Measurements from ENCODE around the gene MED27.
A peak's percentile ranks its signal among the peaks of the same experiment; 100 is the strongest.

The MED27 gene

DNA sequence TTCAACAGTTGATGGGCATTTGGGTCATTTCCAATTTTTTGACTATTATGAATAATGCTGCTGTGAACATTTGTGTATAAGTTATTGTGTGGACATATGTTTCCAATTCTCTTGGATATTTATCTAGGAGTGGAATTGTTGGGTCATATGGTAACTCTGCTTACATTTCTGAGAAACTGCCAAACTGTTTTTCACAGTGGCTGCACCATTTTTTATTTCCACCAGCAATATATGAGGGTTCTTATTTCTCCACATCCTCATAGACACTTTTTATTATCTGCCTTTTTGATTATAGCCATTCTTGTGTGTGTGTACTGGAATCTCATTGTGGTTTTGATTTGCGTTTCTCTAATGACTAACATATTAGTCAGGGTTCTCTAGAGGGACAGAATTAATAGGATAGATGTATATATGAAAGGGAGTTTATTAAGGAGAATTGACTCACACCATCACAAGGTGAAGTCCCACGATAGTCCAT is 14.7 kb upstream of the MED27 start:
- no peak overlapping the region for H3K4me3 ChIP-seq (ENCODE audit: low read length)
- TF ChIP-seq ZNF274 (IDR thresholded peaks at IDR 0.05; ENCODE audit: low read depth, low read length): no peak

DNA sequence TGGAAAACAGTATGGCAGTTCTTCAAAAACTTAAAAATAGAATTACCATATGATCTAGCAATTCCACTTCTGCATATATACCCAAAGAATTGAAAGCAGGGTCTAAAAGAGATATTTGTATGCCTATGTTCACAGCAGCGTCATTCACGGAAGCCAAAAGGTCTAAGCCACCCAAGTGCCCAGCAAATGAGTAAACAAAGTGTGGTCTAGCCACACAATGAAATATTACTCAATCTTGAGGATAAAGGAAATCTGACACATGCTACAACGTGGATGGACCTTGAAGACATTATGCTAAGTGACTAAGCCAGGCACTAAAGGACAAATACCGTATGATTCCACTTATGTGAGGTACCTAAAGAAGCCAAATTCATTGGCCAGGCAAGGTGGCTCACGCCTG is 11.1 kb upstream of the MED27 start:
- no peak for TF ChIP-seq ZNF274 (IDR thresholded peaks at IDR 0.05; ENCODE audit: low read depth, low read length)
- H3K4me3 ChIP-seq (ENCODE audit: low read length): no peak overlapping the region

DNA sequence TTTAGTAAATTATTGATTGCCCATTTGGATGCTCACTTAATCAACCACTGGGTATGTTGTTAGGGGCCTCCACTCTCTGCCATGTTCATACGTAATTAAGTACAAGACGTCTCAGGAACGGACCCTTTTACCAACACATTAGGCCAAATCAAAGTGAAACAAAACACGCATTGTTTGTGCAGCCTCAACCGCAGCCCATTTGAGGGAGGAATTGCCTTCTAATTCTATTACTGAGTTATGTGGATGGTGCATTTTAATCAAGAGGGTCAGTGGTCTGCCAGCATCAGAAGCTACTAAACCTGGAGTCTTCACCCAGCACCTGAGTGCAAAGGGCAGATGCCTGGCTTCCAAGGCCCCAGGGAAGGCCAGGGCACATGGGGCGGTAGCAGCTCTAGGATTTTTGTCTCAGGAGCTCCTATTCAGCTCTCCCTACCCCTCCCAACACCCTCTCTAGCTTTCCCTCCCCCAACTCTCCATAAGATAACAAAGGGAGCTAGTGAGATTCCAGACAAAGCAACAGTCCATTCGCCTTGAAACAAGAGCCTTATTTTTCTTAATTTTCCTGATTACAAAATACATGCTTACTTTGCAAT is 7.9 kb upstream of the MED27 start:
- no peak overlapping the region for H3K4me3 ChIP-seq (ENCODE audit: low read length)
- TF ChIP-seq ZNF274 (IDR thresholded peaks at IDR 0.05; ENCODE audit: low read depth, low read length): no peak

DNA sequence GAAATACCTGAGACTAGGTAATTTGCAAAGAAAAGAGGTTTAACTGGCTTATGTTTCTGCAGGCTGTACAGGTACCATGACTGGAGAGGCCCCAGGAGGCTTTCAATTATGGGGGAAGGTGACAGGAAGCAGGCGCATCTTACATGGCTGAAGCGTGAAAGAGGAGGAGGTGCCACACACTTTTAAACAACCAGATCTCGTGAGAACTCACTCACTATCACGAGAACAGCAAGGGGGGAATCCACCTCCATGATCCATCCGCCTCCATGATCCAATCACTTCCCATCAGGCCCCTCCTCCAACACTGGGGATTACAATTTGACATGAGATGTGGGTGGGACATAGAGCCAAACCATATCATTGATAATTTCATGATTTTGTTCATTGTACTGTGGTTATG is 2.5 kb upstream of the MED27 start:
- no peak for TF ChIP-seq ZNF274 (IDR thresholded peaks at IDR 0.05; ENCODE audit: low read depth, low read length)
- H3K4me3 ChIP-seq (ENCODE audit: low read length): no peak overlapping the region

DNA sequence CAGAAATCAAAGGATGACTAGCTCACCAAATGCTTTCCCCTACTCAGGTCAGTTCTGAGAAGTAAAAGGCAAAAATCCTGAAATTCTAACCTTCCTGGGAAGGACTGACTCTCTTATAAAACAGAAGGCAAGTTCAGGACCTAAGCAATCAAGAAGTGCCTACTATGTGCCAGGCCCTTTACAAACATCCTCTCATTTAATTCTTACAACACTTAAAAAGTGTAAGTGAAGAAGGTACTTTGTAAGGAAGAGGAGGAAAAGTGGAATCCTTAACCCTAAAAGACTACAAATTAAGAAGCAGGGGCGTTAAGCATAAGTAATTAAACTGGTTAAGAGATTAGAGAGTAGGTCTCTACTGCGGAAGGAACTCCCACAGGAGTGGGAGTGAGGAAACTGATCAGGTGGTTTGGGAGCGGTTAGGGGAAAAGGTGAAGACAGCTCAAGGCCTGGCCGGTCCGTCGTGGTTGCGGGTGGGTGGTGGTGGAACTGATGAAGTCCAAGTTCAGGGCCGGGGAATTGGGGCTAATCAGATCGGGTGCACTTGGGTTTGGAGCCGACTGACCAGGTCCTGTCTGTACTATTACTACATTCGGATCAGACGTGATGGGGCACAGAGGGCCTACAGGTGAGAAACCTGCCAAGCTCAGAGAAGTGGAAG is 839 bp downstream of the MED27 start:
- no peak for TF ChIP-seq ZNF274 (IDR thresholded peaks at IDR 0.05; ENCODE audit: low read depth, low read length)
- H3K4me3 ChIP-seq (ENCODE audit: low read length): peak overlapping the region; percentile 81

DNA sequence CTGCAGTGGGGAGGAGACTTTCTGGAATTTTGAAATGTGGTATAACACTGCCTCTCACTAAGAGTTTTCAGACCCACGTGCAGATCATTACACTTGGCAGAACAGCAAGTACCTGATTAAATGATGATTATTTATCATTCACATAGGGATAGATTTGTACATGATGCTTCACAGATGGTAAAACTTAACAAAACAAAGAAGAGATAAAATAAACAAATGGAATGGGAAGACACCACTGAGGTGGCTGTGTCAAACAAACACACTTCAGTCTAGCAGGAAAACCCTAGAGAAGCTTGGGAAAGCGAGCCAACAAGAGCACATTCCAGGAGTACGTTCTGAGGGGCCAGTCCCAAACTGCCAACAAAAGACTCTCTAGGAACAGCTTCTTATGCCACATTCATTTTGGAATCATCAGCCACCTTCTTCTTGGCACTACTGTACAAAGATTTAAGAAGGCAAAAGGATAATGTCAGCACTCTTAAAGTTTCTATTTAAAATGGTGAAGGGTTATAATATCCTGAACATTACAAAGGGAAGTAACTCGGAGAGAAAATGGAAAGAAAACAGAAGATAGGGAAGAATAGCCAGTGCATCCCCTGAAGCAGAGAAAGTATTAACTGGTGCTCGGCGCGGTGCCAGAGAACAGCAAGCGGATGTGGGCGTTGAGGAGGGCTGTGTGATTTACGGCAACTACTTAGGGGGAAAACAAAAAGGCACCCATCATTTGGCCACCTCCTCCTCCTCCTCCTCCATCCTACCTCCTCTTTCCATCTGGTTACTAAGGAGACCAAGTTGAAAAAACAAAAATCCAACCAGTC is 1.6 kb downstream of the MED27 start:
- peak overlapping the region; percentile 81 for H3K4me3 ChIP-seq (ENCODE audit: low read length)
- no peak for TF ChIP-seq ZNF274 (IDR thresholded peaks at IDR 0.05; ENCODE audit: low read depth, low read length)

DNA sequence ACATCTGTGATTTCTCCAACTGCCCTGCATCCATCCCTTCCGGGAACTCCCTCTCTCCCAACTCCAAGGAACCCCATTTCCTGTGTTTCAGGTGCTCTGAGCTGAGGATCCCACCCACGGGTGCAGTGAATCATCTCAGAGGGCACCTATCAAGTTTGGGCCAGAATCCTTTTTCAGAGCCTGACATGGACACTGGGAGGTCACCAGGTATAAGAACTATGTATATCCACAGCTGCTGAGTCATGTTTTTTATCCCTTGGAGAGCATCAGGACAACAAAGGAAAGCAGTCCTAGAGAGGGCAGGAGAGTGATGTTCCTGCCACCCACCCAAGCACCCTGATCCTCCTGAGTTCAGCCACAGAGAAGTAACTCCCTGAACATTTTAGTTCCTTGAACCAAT is 3.8 kb downstream of the MED27 start:
- no peak overlapping the region for H3K4me3 ChIP-seq (ENCODE audit: low read length)
- no peak for TF ChIP-seq ZNF274 (IDR thresholded peaks at IDR 0.05; ENCODE audit: low read depth, low read length)

DNA sequence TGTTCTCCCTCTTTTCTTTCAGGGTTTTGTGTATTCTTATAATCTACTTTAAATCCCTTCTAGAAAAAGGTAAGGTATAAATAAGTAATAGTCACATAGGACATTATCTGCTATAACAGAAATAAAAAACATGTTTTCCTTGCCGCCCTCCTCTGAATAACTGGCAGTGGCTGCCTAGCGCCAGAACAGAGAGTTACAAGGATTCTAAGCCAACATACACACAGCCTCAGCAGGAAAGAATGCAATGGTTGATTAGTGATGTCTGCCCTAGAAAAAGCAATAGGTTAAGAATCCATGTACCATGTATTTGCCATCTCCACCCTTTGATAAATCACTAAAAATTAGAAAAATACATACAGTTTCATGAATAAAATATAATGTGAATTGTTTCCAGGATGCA is 4.9 kb downstream of the MED27 start:
- TF ChIP-seq ZNF274 (IDR thresholded peaks at IDR 0.05; ENCODE audit: low read depth, low read length): no peak

DNA sequence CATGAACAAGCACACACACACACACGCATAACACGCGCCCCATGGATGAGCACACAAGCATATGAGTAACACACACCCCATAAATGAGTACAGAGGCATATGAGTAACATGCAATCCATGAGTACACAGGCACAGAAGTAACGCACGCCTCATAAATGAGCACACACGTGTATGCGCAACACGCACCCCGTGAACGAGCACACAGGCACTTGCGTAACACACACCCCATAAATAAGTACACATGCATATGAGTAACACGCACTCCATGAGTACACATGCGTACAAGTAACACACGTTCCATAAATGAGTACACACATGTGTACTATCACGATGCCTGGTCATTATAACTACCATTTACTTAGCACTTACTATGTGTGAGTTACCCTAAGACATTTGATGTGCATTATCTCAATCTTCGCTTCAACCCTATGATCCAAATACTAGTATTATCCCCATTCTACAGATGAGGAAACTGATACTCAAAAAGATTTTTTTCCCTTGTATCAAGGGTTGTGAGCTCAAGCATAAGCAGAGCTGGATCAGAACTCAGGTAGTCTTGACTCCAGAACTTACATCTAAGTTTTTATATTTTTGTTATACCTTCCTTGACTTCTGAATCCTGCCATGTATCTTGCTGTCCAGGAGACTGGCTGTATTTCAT is 7.7 kb downstream of the MED27 start:
- H3K4me3 ChIP-seq (ENCODE audit: low read length): no peak overlapping the region
- no peak for TF ChIP-seq ZNF274 (IDR thresholded peaks at IDR 0.05; ENCODE audit: low read depth, low read length)

More for the DNA sequence above, 4.9 kb downstream of the MED27 start:
- H3K4me3 ChIP-seq (ENCODE audit: low read length): no peak overlapping the region

DNA sequence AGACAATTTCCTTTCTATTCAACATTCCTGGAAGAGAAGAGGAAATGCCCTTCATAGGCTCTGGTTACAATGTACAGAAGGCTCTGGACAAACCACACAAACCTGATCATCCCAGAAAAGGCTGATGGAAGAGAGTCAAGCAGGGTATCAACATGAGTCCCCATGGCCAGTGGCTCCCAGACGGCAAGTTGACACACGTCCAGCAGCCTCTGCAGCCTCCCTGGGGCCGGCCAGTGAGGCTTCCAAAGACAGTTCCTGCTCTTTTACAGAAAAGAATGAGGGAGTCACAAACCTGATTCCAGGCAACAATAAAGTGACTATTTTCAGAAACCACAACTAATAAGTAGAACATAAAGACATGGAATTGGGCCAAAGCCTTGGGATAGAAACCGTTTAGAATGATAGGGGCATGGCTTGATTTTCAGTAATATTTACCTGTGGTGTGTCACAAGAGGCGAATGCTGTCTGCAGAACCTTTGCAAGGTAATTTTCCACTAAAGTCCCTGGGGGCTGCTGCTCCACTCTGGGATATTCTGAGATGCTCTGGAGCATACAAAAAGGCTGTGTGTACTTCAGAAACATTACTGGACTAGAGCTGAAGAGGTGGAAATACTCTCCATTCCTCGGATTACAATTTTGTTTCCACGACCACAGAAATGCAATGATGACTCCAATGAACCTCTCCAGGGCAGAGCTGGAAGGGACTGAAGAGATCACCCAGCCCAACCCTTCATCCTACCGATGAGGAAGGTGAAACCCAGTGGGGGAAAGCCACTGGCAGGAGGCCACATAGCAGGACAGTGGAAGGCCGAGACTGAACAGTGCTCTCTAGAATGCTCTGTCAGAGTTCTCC is 10.4 kb downstream of the MED27 start:
- H3K4me3 ChIP-seq (ENCODE audit: low read length): no peak overlapping the region
- TF ChIP-seq ZNF274 (IDR thresholded peaks at IDR 0.05; ENCODE audit: low read depth, low read length): no peak

DNA sequence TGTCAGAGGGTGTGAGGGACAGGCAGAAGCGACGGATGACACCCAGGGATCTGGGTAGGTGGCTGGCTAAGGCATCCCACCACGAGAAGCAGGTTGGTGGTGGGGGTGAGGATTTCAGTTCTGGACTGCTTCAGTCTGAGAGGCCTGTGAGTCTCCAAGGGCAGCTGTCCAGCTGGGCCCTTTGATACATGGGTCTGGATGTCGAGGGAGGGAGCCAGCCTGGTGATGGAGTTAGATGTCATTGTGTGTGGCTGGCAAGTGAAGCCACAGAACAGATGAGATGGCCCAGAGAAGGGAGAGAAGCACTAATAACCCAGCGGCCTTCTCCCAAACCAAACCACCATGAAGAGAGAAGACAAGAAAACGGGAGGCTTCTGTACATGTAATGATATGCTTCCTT is 11.1 kb downstream of the MED27 start:
- no peak overlapping the region for H3K4me3 ChIP-seq (ENCODE audit: low read length)
- no peak for TF ChIP-seq ZNF274 (IDR thresholded peaks at IDR 0.05; ENCODE audit: low read depth, low read length)

DNA sequence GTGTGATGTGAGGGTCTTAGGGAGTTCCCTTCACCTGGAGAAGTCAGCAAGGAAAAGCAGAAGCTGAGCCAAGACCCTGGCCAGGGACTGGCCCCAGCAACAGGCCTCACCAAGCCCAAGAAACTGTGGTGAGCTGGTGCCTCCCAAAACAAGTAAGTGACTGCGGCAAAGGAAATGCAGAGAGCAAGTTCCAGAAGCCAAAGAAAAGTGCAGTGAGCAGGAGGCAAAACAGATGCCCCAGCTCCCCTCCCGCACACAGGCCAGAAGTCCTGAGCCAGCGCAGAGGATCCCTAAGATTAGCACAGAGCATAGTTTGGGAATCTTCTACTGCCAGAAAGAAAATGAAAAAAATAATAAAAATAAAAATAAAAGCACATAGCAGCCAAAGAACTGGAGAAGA is 13.2 kb downstream of the MED27 start:
- no peak for TF ChIP-seq ZNF274 (IDR thresholded peaks at IDR 0.05; ENCODE audit: low read depth, low read length)
- H3K4me3 ChIP-seq (ENCODE audit: low read length): no peak overlapping the region

DNA sequence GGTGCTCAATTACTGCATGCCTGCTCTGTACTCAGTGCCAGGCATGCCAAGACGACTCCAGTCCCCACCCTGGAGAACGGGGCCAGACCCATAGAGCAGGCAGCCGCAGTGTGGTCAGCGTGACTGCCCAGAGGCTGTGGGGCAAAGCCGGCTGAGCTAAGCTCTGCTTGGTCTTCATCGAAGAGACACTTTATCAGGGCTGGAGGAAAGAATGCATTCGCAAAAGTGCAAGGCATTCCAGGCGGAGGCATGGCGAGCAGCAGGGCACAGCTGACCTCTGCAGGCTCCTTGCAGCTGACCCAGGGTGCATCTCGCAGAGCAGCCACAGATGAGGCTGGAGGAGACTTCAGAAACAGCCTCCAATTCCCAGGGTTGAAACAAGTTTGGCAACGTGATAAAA is 13.6 kb downstream of the MED27 start:
- no peak for TF ChIP-seq ZNF274 (IDR thresholded peaks at IDR 0.05; ENCODE audit: low read depth, low read length)
- H3K4me3 ChIP-seq (ENCODE audit: low read length): no peak overlapping the region

DNA sequence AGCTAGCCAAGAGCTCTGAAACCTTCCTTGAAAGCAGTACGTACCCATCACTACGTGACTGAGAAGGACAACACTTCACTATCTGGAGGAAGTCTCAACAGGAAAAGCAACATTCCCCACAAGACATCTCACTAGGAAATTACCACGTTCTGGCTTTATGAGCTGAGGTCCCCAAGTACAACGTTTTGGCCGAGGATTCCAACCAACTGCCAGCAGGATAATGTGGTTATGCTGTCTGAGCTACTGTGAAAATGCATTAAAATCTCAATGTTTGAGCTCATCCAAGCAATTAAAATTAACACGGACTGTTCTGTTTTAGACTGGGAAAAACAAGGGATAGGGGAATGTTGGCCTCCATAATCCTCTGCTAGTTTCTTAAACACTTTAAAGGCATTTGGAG is 16.4 kb downstream of the MED27 start:
- TF ChIP-seq ZNF274 (IDR thresholded peaks at IDR 0.05; ENCODE audit: low read depth, low read length): no peak
- no peak overlapping the region for H3K4me3 ChIP-seq (ENCODE audit: low read length)

All from GM08714 (cell line).